Measurements from ENCODE around the gene NKAIN2. TPM values are rescaled to one million over a fixed set of nuclear protein-coding genes. Genes with fewer than 3 reads are reported as not detected.
A peak's percentile ranks its signal among the peaks of the same experiment; 100 is the strongest.

The NKAIN2 gene
- total and polyA plus RNA-seq, 12 donors: 0.07 to 3.0 (median 0.28) TPM; not detected in 1

- Histone ChIP-seq H3K4me1 (peaks cover 0 to 5% (median 0%) of the 10 kb centered on the region in 9 donors), H3K27me3 (no peaks in the 10 kb centered on the region), H3K4me3 (no peak overlapping the region), H3K9me3 (no peaks in the 10 kb centered on the region), H3K27ac (no peak overlapping the region), H3K36me3 (no peaks in the 10 kb centered on the region)
- peak in 1 of 8 donors; percentile 37 for ATAC-seq
- no peak for DNase-seq
- WGBS, 2 donors: 10 to 23% methylated on average over 3 of the region's 3 CpGs
- no peak for TF ChIP-seq CTCF (IDR thresholded peaks at IDR 0.05)
- intact Hi-C loops (cut with DNase I): no loop called here
Observed at GRCh38 chr6:123997223-123997622, 193.6 kb downstream of the NKAIN2 start.

- ATAC-seq: peak; percentile 74 to 96 (median 92)
- no peak overlapping the region for H3K4me3 ChIP-seq
- WGBS, 2 donors: 46 to 48% methylated on average over 4 of the region's 4 CpGs
- H3K27ac ChIP-seq: peak overlapping the region in 2 of 10 donors; percentile 40 to 46
- H3K4me1 ChIP-seq: peaks cover 0 to 13% (median 0%) of the 10 kb centered on the region in 9 donors
- H3K27me3 ChIP-seq: no peaks in the 10 kb centered on the region
- DNase-seq: peak in 1 of 2 donors; percentile 26
- no peak for TF ChIP-seq CTCF (IDR thresholded peaks at IDR 0.05)
- intact Hi-C loops (cut with DNase I): no loop called here
- H3K36me3 ChIP-seq: no peaks in the 10 kb centered on the region
- no peaks in the 10 kb centered on the region for H3K9me3 ChIP-seq
Observed at GRCh38 chr6:124002377-124003081, 198.9 kb downstream of the NKAIN2 start.

DNA sequence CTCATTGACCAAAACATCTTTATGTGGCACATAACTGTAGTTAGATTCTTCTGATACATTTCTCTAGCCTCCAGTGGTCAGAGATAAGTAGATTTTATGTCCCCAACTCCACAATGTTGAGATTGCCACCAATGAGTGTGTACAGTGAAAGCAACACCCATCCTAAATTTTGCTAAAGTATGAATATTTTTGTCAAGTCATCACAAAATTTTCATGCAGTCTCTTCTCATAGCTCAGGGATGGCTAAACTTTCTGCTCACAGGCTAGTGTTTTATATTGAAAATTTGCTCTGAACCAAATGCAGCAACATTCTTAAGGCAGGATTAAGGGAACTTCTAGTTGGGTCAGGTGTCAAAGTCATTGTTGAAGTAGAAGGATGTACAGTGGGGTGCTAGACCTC is 203.6 kb downstream of the NKAIN2 start:
- Histone ChIP-seq H3K36me3 (no peaks in the 10 kb centered on the region), H3K27me3 (no peaks in the 10 kb centered on the region), H3K4me1 (peaks cover 0 to 8% (median 0%) of the 10 kb centered on the region in 9 donors), H3K9me3 (no peaks in the 10 kb centered on the region), H3K4me3 (no peak overlapping the region), H3K27ac (no peak overlapping the region)
- intact Hi-C loops (cut with DNase I): no loop called here
- ATAC-seq (no peak), DNase-seq (no peak)
- no peak for TF ChIP-seq CTCF (IDR thresholded peaks at IDR 0.05)

DNA sequence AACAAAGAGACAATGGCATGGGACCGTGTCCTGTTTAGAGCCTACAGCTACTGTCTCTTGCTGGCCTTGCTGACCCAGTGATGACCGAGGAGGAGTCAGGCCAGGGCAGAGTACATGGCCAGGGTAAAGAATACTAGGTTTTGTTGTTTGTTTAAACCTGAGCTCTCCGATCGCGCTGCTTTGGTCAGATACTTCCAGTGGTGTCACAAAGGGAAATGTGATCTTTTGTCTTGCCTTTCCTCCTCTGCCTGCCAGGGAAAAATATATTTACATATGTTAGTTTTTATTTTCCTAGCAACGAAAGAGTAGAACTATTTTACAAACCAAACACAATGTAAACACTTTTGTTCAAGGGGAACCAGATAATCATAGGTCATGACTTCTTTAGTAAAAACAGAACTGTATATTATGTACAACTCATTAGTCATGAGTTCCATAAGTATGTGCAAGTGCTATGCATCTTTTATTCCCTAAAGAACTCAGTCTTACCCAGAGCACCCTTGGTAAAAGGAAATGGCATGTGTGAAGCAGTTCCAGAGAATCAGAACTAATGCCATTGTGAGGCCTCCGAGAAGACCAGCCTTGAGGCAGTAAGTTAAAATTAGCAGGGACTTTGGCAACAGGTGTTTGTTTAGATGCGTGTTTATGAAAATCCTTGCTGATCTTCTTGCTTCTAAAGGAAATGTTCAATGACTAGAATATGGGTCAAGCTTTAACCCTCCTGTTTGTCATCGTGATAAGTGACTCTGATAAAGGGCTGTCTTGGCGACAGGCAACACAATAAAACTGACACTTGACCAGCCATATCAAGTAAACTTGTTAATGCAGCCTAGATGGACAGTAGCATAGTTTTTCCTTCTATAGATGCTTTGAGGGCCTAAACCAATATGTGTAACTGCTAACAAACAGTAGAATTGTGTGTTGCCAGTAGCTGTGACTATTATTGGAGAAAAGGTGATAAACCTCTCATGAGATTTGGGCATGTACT is 204.6 kb downstream of the NKAIN2 start:
- DNase-seq (no peak), ATAC-seq (no peak)
- no peak for TF ChIP-seq CTCF (IDR thresholded peaks at IDR 0.05)
- H3K36me3 ChIP-seq: no peaks in the 10 kb centered on the region
- intact Hi-C loops (cut with DNase I): no loop called here
- H3K4me1 ChIP-seq: peaks cover 0 to 5% (median 0%) of the 10 kb centered on the region in 9 donors
- H3K27ac ChIP-seq: no peak overlapping the region
- WGBS, 2 donors: 35 to 38% methylated on average over 10 of the region's 10 CpGs
- H3K27me3 ChIP-seq: no peaks in the 10 kb centered on the region
- no peaks in the 10 kb centered on the region for H3K9me3 ChIP-seq
- no peak overlapping the region for H3K4me3 ChIP-seq

Measured in heart right ventricle (tissue), 16 donors.